ENCODE measurements around the gene PARVA.
"Not testable (repeated sequence)": the region's sequence is repeated elsewhere in the genome, so short reads cannot be mapped to it uniquely, and the experiment has no call there.

PARVA gene

DNA sequence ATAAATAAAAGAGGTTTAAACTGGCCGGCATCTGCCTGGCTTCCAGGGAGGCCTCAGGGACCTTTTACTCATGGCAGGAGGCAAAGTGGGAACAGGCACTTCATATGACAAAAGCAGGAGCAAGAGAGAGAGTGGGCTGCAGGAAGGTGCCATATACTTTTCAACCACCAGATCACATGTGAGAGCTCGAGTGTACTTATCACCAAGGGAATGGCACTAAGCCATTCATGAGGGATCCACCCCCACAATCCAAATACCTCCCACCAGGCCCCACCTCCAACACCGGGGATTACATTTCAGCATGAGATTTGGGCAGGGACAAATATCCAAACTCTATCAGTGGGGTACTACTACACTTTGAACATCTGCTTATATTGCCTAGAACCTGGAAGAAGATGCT lies 126.5 kb downstream of the PARVA start:
- DNase-seq (ENCODE audit: low read depth), result no peak

DNA sequence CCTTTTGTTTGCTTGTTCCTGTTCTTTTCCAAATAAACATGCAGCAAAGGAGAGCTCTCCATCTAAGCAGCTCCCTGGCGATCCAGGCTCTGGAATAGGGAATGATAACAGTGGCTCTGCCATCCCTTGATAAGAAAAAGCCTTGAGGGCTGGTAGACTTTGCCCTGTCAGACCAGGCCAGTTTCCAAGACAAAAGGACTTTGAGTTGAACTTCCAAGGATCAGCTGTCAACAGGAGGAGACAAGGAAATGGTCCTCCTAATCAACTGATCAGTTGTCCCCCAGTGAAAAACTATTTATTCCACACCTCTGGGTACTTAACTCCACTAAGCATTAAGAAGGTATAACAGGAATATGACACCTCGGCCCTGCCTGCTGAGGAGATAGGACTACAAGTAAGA lies 127.8 kb downstream of the PARVA start:
- no peak for DNase-seq (ENCODE audit: low read depth)

DNA sequence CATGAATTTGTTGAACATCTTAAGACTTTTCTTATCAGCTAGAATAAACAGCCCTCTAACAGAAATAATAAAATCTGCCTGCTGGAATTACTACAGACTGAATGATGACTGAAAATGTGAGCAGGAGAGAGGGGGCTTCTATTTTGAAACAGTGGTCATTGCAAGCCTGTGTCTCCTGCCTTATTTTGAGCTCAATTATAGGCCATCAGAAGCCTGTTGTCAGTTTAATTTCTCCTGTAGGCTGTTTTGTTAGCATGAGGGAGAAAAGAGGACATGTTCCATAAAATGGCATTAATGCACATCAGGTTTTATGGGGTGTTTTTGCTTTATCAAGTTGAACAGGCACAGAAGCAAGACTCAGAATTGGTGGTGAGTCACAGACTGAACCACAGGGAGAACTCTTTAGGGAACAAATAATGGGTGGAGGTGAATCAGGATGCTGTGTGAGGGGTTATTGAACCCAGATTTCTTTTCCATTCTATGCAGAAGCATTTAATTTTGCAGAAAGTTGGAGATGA lies 129.1 kb downstream of the PARVA start:
- DNase-seq (ENCODE audit: low read depth), result no peak

GRCh38 chr11:12507391-12507790 lies 130.0 kb downstream of the PARVA start:
- no peak for DNase-seq (ENCODE audit: low read depth)

GRCh38 chr11:12508151-12508751 lies 130.9 kb downstream of the PARVA start:
- DNase-seq (ENCODE audit: low read depth), result no peak

DNA sequence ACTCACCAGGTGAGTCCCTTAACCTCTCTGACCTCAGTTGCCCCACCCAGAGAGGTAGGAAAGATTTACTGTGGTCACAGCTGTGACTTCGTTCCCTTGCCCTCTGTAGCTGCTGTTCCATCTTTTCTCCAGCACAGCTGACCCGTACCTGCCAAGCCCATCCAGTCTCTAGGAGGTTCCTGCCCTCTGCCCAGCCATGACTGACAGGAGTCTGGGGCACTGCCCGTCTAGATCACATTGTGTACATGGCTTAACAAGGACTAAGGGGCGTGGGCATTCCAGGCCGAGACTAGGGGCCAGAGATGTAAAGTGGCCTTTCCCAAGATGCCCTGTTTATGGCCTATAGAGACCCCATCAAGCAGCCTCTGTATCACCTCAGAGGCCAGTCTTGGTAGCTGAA lies 132.0 kb downstream of the PARVA start:
- no peak for DNase-seq (ENCODE audit: low read depth)

GRCh38 chr11:12512132-12512531 lies 134.8 kb downstream of the PARVA start:
- DNase-seq (ENCODE audit: low read depth), result no peak

DNA sequence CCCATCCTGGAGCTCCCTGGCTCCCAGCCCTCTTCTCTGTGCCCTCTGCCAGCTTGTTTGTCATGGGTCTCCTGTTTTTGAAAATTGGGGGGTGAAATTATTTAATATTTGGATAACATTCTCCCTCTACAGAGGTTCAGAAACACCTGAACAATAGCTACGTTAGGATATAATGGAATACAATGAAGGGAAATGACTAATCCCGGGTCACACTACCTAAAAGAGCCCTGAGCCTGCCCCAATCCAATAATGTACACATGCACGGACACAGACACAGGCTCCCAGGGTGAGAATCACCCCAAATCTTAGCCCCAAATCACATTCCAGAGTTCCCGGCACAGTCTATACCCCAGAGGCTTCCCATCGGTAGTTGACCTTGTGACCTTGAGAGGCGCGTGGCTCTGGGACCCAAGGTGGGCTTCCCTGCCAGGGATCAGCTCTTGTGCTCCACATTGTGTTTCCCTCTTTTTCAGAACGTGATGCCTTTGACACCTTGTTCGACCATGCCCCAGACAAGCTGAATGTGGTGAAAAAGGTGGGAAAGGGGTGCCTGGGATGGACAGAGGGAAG lies 135.5 kb downstream of the PARVA start:
- no peak for DNase-seq (ENCODE audit: low read depth)

DNA sequence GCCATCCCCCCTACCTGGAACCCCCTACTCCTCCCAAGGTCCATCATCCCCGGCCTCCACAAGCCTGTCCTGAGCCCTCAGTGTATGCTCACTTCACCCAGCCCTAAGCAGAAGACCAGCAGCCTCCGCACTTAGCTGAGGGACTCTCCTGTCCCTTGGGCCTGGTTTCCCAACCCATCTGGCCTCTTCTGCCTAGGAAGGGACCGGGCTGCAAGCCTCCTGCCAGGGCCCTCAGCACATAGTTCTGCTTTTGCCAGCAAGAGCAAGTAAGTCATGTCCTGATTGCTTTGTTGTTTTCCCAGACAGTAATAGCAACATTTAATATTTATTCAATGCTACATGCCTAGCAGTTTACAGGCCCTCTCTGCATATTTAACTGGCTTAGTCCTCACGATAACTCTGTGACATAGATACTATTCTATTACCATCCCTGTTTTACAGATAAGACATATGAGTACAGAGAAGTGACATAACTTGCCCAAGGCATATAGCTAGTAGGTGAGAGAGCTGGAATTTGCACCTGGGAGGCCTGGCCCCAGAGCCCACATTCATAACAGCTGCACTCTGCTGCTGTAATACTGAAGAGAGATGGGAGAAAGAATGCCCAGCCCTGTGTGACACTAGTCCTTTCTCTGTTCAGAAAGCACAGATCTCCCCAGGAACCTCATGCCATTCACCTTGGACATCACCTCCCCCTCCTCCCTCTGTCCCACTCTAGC lies 139.2 kb downstream of the PARVA start:
- no peak for DNase-seq (ENCODE audit: low read depth)

- DNase-seq (ENCODE audit: low read depth), result no peak
Observed at GRCh38 chr11:12517306-12517705, 139.9 kb downstream of the PARVA start.

DNA sequence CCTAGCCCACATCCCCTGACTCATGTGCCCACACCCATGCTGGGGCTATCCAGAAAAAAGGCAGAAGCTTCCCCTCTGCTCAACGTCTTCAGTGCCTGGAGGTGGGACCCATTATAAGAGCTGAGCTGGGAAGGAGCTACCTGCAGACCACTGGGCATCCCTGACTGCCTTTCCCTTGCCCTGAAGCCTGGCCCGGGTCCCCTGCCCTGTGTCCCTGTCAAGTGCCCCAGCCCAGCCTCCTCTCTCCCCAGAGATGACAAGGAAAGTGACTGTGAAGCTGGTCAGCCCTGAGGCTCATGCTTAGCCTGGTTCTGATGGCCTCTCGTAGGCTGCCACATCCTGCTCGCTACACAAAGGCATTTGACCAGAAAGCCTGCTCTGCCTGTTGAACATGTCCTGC lies 140.4 kb downstream of the PARVA start:
- no peak for DNase-seq (ENCODE audit: low read depth)

DNA sequence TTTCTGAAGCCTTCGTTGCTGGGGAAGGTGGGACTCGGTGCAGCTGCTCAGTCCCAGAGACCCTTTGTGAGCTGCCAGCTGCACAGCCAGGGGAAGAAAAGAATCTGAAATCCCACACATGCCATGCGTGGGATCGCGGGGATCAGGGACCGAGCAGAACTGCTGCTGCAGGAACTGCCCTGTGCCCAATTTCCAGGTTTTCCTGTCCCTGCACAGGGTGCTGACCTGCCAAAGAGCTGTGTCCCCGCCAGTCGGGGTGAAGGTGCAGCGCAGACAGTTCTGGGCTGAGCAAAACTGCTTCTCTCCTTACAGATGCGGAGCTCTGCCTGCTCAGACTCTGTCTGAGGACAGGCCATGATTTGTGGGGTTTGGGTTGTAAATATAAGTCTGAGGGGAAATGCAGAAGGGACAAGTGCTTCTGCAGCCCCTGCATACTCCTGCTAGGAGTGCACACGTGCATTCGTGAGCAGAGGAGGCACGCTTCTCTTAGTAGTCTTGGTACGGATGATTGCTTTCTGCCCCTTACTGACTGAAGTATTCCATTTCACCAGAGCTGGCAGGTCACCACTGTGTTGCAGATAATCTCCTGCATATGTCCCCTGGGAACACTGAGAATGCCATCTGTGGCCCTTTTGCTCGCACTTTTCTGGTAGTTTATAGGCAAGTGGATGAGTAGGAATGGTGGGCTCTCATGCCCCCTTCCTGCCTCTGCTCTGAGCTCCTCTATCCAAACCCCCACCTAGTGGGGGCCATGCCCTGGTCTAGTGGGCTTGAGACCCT lies 141.4 kb downstream of the PARVA start:
- DNase-seq (ENCODE audit: low read depth), result no peak

GRCh38 chr11:12520054-12520453 lies 142.7 kb downstream of the PARVA start:
- no peak for DNase-seq (ENCODE audit: low read depth)

DNA sequence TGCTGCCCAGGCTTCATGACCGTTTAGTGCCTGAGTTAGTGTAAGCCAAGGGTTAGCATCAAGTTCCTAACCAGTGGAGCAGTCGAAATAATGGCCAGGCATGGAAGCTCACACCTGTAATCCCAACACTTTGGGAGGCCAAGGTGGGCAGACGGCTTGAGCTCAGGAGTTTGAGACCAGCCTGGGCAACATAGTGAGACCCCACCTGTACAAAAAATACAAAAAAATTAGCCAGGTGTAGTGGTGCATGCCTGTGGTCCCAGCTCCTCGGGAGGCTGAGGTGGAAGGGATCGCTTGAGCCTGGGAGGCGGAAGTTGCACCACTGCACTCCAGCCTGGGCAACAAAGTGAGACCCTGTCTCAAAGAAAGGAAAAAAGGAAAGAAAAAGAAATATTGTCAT lies 143.2 kb downstream of the PARVA start:
- not testable (repeated sequence) for DNase-seq (ENCODE audit: low read depth)

DNA sequence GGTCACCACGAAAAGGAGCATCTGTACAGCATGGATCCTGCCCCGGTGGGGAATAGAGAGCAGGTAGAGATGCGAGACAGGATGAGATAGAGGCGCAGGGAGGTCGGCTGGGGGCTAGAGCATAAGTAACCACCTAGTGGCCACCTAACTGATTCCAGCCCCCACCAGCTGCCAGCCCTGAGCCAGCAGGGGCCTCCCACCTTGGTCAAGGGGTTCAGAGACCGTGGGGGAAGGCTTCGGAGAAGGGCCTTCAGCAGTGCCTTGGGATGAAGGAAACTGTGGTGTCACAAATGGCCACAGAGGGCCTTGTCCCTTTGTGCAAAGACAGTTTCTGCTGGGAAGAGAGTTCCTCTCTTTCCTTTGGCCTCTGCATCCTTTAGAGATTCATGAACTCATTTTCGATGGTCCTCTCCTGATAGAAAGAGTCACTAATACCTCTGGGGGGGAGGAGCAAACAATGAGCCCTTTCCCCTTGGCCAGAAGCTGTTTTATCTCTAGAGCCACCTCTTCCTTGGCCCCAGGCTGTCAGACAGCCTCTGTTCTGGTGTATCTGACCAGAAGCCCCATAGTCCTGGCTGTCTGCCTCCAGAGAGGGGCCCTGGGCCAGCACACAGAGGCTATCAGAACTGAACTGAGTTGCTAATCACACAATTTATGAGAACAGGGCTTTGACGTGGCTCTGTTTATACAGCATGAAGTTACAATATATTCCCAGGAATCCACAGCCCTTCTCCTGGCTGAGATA lies 146.0 kb downstream of the PARVA start:
- no peak for DNase-seq (ENCODE audit: low read depth)

GRCh38 chr11:12524865-12525264 lies 147.5 kb downstream of the PARVA start:
- DNase-seq (ENCODE audit: low read depth), result no peak

GRCh38 chr11:12525466-12526055 lies 148.2 kb downstream of the PARVA start:
- DNase-seq (ENCODE audit: low read depth), result no peak

DNA sequence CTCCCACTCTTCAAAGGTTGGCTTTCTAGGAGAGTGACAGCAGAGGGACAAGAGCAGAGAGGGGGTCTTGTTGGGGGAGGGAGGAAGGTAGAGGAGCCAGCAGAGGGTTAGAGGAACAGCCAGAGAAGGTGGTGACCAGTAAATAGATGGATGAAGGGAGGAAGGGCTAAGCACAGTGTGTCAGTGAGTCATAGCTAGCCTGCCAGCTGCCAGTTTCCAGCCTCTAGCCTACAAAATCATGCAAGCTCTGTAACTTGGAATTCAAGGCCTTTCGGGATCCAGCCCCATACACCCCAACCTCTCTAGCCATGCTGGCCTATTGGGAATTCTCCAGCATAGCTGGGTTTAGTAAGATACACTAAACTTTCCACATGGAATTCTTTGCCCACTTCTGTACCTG lies 149.4 kb downstream of the PARVA start:
- DNase-seq (ENCODE audit: low read depth), result no peak

DNA sequence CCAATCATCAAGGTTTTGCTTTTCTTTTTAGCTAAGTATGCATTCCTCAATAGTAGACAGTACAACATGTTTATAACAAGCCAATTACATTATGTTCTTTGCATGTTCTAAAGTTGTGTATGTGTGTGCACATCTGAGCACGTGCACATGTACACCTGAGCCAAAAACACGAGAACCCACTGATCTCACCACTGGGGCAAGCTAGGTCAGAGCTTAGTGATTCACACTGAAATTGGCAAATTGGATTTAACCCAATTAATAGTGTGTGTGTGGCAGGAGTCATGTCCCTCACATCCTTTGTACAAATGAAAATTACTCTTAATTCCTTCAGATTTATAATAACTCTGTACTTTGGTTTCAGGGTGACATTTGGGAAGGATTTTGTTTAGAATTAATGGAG lies 151.1 kb downstream of the PARVA start:
- DNase-seq (ENCODE audit: low read depth), result no peak

- DNase-seq (ENCODE audit: low read depth), result no peak
Observed at GRCh38 chr11:12529041-12529440, 151.7 kb downstream of the PARVA start.

GRCh38 chr11:12529793-12530192 lies 152.4 kb downstream of the PARVA start:
- DNase-seq (ENCODE audit: low read depth), result no peak

GRCh38 chr11:12531020-12531419 lies 153.6 kb downstream of the PARVA start:
- DNase-seq (ENCODE audit: low read depth), result no peak
